ENCODE data around the gene KCNJ13. TPM values are rescaled to one million over a fixed set of nuclear protein-coding genes. Genes with fewer than 3 reads are reported as not detected.
A peak's percentile ranks its signal among the peaks of the same experiment; 100 is the strongest.

Gene KCNJ13
- total and polyA plus RNA-seq, 4 donors, result 1.8 TPM; not detected in 3

GRCh38 chr2:232771870-232772269, 4.5 kb downstream of the KCNJ13 start:
- Histone ChIP-seq H3K27me3 (ENCODE audit: control insufficient read depth in 3 of 3, insufficient read depth in 3 of 3, low read length in 2 of 3) (no peaks in the 10 kb centered on the region), H3K9ac (ENCODE audit: insufficient read depth in 1 of 2, low read length in 2 of 2) (no peak overlapping the region), H3K27ac (ENCODE audit: low read depth in 1 of 2, low read length in 1 of 2) (no peak overlapping the region), H3K4me3 (no peak overlapping the region), H3K4me1 (ENCODE audit: control insufficient read depth in 5 of 5, insufficient read depth in 5 of 5, low read length in 5 of 5) (peaks cover 0 to 3% (median 0%) of the 10 kb centered on the region in 5 donors), H3K36me3 (ENCODE audit: control insufficient read depth in 4 of 4, insufficient read depth in 4 of 4, low read length in 4 of 4) (peaks cover 11 to 20% (median 12%) of the 10 kb centered on the region in 4 donors), H3K9me3 (ENCODE audit: control insufficient read depth in 4 of 4, insufficient read depth in 3 of 4, low read length in 3 of 4) (no peaks in the 10 kb centered on the region)
- TF ChIP-seq, protein P1, sequence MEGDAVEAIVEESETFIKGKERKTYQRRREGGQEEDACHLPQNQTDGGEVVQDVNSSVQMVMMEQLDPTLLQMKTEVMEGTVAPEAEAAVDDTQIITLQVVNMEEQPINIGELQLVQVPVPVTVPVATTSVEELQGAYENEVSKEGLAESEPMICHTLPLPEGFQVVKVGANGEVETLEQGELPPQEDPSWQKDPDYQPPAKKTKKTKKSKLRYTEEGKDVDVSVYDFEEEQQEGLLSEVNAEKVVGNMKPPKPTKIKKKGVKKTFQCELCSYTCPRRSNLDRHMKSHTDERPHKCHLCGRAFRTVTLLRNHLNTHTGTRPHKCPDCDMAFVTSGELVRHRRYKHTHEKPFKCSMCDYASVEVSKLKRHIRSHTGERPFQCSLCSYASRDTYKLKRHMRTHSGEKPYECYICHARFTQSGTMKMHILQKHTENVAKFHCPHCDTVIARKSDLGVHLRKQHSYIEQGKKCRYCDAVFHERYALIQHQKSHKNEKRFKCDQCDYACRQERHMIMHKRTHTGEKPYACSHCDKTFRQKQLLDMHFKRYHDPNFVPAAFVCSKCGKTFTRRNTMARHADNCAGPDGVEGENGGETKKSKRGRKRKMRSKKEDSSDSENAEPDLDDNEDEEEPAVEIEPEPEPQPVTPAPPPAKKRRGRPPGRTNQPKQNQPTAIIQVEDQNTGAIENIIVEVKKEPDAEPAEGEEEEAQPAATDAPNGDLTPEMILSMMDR (IDR thresholded peaks at IDR 0.05; ENCODE audit: control extremely low read depth, extremely low read depth), result no peak
- WGBS, 2 donors, result 96 to 97% methylated on average over 1 of the region's 1 CpG
- ATAC-seq (ENCODE audit: insufficient read depth, low FRiP score) (no peak), DNase-seq (no peak)

- ATAC-seq (ENCODE audit: insufficient read depth, low FRiP score) (no peak), DNase-seq (no peak)
- Histone ChIP-seq H3K27ac (ENCODE audit: low read depth in 1 of 2, low read length in 1 of 2) (no peak overlapping the region), H3K4me1 (ENCODE audit: control insufficient read depth in 5 of 5, insufficient read depth in 5 of 5, low read length in 5 of 5) (peaks cover 0 to 3% (median 0%) of the 10 kb centered on the region in 5 donors), H3K4me3 (no peak overlapping the region), H3K9me3 (ENCODE audit: control insufficient read depth in 4 of 4, insufficient read depth in 3 of 4, low read length in 3 of 4) (no peaks in the 10 kb centered on the region), H3K9ac (ENCODE audit: insufficient read depth in 1 of 2, low read length in 2 of 2) (no peak overlapping the region), H3K36me3 (ENCODE audit: control insufficient read depth in 4 of 4, insufficient read depth in 4 of 4, low read length in 4 of 4) (peaks cover 8 to 24% (median 12%) of the 10 kb centered on the region in 4 donors), H3K27me3 (ENCODE audit: control insufficient read depth in 3 of 3, insufficient read depth in 3 of 3, low read length in 2 of 3) (no peaks in the 10 kb centered on the region)
- TF ChIP-seq, protein P1 (IDR thresholded peaks at IDR 0.05; ENCODE audit: control extremely low read depth, extremely low read depth), result no peak
Measured at GRCh38 chr2:232770207-232770606, 6.2 kb downstream of the KCNJ13 start.

DNA sequence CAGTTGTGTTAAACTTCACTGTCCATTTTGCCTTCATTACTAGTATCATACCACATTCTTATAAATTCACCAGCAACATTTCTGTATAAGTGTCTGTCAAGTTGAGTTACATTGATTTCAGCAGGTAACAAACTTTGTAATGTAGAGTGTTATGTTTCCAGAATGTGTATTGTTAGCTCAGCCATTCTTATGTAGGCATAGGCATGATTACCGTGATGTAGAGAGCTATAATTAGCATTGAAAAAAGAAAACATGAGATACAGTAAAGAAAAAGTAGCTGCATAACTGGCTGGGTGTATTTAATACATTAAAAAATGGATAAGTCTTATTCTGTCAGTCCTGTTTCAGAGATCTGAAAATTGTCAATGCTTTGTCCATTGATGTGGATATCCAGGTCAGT, 8.5 kb downstream of the KCNJ13 start:
- DNase-seq (no peak), ATAC-seq (ENCODE audit: insufficient read depth, low FRiP score) (no peak)
- 84 to 100% methylated on average over 1 of the region's 1 CpG for WGBS, 2 donors
- Histone ChIP-seq H3K27ac (ENCODE audit: low read depth in 1 of 2, low read length in 1 of 2) (no peak overlapping the region), H3K27me3 (ENCODE audit: control insufficient read depth in 3 of 3, insufficient read depth in 3 of 3, low read length in 2 of 3) (no peaks in the 10 kb centered on the region), H3K9me3 (ENCODE audit: control insufficient read depth in 4 of 4, insufficient read depth in 3 of 4, low read length in 3 of 4) (no peaks in the 10 kb centered on the region), H3K9ac (ENCODE audit: insufficient read depth in 1 of 2, low read length in 2 of 2) (no peak overlapping the region), H3K4me3 (no peak overlapping the region), H3K4me1 (ENCODE audit: control insufficient read depth in 5 of 5, insufficient read depth in 5 of 5, low read length in 5 of 5) (peaks cover 0 to 2% (median 0%) of the 10 kb centered on the region in 5 donors), H3K36me3 (ENCODE audit: control insufficient read depth in 4 of 4, insufficient read depth in 4 of 4, low read length in 4 of 4) (peaks cover 14 to 39% (median 24%) of the 10 kb centered on the region in 4 donors)
- TF ChIP-seq, protein P1 (IDR thresholded peaks at IDR 0.05; ENCODE audit: control extremely low read depth, extremely low read depth), result no peak

DNA sequence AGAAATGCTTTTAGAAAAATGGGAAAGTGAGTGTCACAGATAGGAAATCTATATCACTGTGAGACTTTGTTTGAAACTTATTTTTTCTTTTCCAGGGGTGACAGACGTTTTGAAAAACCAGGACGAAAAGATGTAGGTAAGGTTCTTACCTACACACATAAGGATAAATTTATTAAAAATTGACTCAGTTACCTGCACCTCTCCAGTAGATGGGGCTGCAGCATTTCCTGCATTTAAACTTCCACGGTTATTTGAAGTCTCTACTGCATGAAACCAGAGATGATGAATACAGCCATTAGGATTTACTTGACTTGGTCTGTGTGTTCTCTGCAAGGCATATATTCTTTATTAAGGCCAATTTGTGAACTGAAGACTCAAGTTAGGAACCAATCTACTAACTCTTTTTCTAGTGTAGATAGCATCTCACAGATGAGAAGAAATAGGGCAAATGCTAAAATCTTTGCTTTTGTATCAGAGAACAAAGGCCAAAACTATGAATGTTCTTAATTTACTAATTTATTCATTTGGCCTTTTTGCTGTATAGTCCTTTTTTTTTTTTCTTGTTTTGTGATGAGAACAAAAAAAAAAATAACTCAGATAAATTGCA, 15.0 kb downstream of the KCNJ13 start:
- Histone ChIP-seq H3K4me1 (ENCODE audit: control insufficient read depth in 5 of 5, insufficient read depth in 5 of 5, low read length in 5 of 5) (no peaks in the 10 kb centered on the region), H3K27ac (ENCODE audit: low read depth in 1 of 2, low read length in 1 of 2) (no peak overlapping the region), H3K4me3 (no peak overlapping the region), H3K9me3 (ENCODE audit: control insufficient read depth in 4 of 4, insufficient read depth in 3 of 4, low read length in 3 of 4) (no peaks in the 10 kb centered on the region), H3K9ac (ENCODE audit: insufficient read depth in 1 of 2, low read length in 2 of 2) (no peak overlapping the region), H3K27me3 (ENCODE audit: control insufficient read depth in 3 of 3, insufficient read depth in 3 of 3, low read length in 2 of 3) (no peaks in the 10 kb centered on the region), H3K36me3 (ENCODE audit: control insufficient read depth in 4 of 4, insufficient read depth in 4 of 4, low read length in 4 of 4) (peaks cover 19 to 38% (median 23%) of the 10 kb centered on the region in 4 donors)
- TF ChIP-seq, protein P1 (IDR thresholded peaks at IDR 0.05; ENCODE audit: control extremely low read depth, extremely low read depth), result no peak
- DNase-seq, result peak; percentile 29 to 55 (median 48)
- no peak for ATAC-seq (ENCODE audit: insufficient read depth, low FRiP score)
- 63 to 65% methylated on average over 3 of the region's 3 CpGs for WGBS, 2 donors
